ENCODE results near the gene TSPAN9. TPM values are rescaled to one million over a fixed set of nuclear protein-coding genes. Genes with fewer than 3 reads are reported as not detected.

TSPAN9 gene
- total and polyA plus RNA-seq, 9 of the 15 experiments (the other 6 are each of a cell fraction or from before 2014, with no cell fraction given), result 0.23 to 2.1 (median 0.60) TPM; not detected in 2

- TF ChIP-seq ZNF277 (CRISPR knock-in tag; IDR thresholded peaks at IDR 0.05; ENCODE audit: borderline replicate concordance), result no peak
- TF ChIP-seq ZFP30 (CRISPR knock-in tag; IDR thresholded peaks at IDR 0.05; ENCODE audit: borderline replicate concordance), result no peak
Measured at GRCh38 chr12:3154006-3154405, 76.8 kb downstream of the TSPAN9 start (continued).

GRCh38 chr12:3155702-3156370 lies 78.7 kb downstream of the TSPAN9 start:
- Histone ChIP-seq H3K36me3 (ENCODE audit: control insufficient read depth, insufficient read depth, low read length) (no peaks in the 10 kb centered on the region), H4K20me1 (replicated peaks; ENCODE audit: control insufficient read depth, insufficient read depth, low read length) (no peaks in the 10 kb centered on the region; the same call in 1 of the 2 replicates), H3K9me3 (replicated peaks; ENCODE audit: control insufficient read depth, insufficient read depth, low read depth, low read length) (no peaks in the 10 kb centered on the region), H3K4me2 (ENCODE audit: insufficient read depth, low read length) (no peak overlapping the region), H3K79me2 (ENCODE audit: control insufficient read depth, insufficient read depth, low read length) (no peaks in the 10 kb centered on the region), H2AFZ (ENCODE audit: low read depth, low read length) (no peak overlapping the region), H3K4me3 (no peak overlapping the region), H3K27ac (ENCODE audit: extremely low read depth, low read depth, low read length) (no peak overlapping the region), H3K9me1 (ENCODE audit: control insufficient read depth, insufficient read depth, low read length) (no peaks in the 10 kb centered on the region), H3K4me1 (replicated peaks in 1 of 2; ENCODE audit: control insufficient read depth in 2 of 2, insufficient read depth in 2 of 2, low read length in 2 of 2) (no peaks in the 10 kb centered on the region), H3K27me3 (ENCODE audit: control insufficient read depth in 2 of 2, insufficient read depth in 2 of 2, low read length in 2 of 2) (peaks cover 0 to 29% of the 10 kb centered on the region in 2 experiments; a peak in 2 of 5 replicates), H3K9ac (ENCODE audit: insufficient read depth in 1 of 2, low read depth in 2 of 2, low read length in 2 of 2) (no peak overlapping the region)
- no TSS peak for BruUV-seq (replicated peaks)
- WGBS (ENCODE audit: insufficient coverage, low coverage, missing lambda C conversion rate), result 5% methylated on average over 10 of the region's 15 CpGs
- no peak for DNase-seq (ENCODE audit: extremely low read depth in 1 of 4, low spot score in 3 of 4)
- intact Hi-C loops (cut with micrococcal nuclease), result no loop called here
- TF ChIP-seq ZZZ3 (IDR thresholded peaks at IDR 0.05), result no peak
- TF ChIP-seq VEZF1 (CRISPR knock-in tag; IDR thresholded peaks at IDR 0.05), result peak; percentile 40; the same call in 1 of the 2 replicates
- no peak for TF ChIP-seq CUX1 (CRISPR knock-in tag; IDR thresholded peaks at IDR 0.05)
- in situ Hi-C loops (cut with MboI), result no loop called here
- no peak for FAIRE-seq
- CTCF ChIA-PET (ENCODE audit: low intra/inter-chr PET ratio), result no interaction called here
- POLR2A ChIA-PET, result interaction anchor here (0.5 kb wide), 1 partner anchor 35 kb away, joined by 4 read pairs; no protein-coding TSS in a partner anchor
- no peak for ATAC-seq

Data from K562 (cell line).